Measurements from ENCODE around the gene ENAM. TPM values are rescaled to one million over a fixed set of nuclear protein-coding genes. Genes with fewer than 3 reads are reported as not detected.

Gene ENAM, protein sequence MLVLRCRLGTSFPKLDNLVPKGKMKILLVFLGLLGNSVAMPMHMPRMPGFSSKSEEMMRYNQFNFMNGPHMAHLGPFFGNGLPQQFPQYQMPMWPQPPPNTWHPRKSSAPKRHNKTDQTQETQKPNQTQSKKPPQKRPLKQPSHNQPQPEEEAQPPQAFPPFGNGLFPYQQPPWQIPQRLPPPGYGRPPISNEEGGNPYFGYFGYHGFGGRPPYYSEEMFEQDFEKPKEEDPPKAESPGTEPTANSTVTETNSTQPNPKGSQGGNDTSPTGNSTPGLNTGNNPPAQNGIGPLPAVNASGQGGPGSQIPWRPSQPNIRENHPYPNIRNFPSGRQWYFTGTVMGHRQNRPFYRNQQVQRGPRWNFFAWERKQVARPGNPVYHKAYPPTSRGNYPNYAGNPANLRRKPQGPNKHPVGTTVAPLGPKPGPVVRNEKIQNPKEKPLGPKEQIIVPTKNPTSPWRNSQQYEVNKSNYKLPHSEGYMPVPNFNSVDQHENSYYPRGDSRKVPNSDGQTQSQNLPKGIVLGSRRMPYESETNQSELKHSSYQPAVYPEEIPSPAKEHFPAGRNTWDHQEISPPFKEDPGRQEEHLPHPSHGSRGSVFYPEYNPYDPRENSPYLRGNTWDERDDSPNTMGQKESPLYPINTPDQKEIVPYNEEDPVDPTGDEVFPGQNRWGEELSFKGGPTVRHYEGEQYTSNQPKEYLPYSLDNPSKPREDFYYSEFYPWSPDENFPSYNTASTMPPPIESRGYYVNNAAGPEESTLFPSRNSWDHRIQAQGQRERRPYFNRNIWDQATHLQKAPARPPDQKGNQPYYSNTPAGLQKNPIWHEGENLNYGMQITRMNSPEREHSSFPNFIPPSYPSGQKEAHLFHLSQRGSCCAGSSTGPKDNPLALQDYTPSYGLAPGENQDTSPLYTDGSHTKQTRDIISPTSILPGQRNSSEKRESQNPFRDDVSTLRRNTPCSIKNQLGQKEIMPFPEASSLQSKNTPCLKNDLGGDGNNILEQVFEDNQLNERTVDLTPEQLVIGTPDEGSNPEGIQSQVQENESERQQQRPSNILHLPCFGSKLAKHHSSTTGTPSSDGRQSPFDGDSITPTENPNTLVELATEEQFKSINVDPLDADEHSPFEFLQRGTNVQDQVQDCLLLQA
- total RNA-seq: 4.8 TPM

DNA sequence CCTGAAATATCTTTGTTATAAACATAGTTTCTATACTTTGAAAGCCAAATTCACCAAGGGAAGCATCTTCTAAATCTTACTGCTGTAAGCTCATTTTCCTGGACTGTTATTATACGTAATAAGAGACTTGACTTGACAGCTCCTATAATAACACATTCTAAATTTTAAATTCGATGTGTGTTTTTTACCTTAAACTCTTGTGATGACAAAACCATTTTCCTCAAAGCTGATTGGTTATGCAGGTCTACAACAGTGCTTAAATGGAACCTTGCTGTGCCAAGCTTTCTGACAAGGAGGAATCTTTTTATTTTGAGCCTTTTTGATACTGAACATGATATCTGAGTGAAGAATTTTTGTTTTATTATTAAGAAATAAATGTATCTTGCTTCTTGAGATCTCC is at the start of gene ENAM:
Gene ENAM (plus strand): TSS at position 301 of the 400 bp plus-strand sequence. CDS start 757 bp downstream, outside the sequence.

DNA sequence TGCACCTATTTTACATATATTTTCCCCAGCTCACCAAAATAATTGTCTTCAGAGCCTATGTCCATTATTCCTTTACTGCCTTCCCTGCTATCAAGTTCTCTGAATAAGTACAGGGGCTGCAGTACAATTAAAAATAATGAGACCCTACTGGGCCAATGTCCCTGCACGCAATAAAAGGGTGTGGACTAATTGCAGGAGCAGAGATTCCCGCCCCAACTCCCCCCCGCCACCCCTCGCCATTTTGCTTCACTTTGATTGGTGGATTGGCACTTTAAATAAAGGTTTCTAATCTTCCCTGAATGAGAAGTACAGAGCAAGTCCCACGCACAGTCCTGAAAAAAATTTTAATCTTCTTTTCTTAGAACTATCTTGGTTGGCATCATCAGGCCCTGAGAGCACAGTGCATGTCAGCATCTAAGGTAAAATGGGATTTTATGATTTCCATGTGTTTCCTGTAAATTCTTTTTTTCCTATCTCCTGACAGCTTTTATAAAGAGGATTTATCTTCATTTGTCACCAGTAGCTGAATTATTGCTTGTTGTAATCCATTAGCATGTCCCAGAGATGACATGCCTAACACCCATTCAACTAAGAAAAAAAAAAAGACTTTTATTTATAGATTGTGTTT is 36.5 kb upstream of the ENAM start, which contains the start of gene AMBN:
Gene AMBN (plus strand): TSS at position 302 of the 628 bp plus-strand sequence. CDS start 103 bp downstream, at position 405.

DNA sequence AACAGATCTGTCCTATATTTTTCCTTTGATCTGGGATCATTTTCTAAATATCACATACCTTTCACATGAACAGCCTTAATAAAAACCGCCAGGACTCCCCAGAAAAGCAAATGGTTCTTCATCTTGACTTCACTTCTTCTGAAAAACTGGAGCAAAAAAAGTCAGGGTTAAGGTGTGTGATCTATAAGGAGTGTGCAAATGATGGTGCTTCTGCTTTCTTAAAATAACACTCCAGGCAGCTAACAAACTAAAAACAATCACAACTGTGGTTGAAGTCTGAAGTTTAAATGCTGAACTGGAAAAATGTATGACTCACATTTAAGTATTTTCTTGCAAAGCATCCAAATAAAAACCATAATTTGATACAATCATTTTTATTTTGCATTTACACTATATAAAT is 37.8 kb downstream of the ENAM start, which contains the start of gene JCHAIN:
Gene JCHAIN (minus strand): TSS at position 140 of the 400 bp plus-strand sequence. CDS start 18 bp downstream, at position 122.

DNA sequence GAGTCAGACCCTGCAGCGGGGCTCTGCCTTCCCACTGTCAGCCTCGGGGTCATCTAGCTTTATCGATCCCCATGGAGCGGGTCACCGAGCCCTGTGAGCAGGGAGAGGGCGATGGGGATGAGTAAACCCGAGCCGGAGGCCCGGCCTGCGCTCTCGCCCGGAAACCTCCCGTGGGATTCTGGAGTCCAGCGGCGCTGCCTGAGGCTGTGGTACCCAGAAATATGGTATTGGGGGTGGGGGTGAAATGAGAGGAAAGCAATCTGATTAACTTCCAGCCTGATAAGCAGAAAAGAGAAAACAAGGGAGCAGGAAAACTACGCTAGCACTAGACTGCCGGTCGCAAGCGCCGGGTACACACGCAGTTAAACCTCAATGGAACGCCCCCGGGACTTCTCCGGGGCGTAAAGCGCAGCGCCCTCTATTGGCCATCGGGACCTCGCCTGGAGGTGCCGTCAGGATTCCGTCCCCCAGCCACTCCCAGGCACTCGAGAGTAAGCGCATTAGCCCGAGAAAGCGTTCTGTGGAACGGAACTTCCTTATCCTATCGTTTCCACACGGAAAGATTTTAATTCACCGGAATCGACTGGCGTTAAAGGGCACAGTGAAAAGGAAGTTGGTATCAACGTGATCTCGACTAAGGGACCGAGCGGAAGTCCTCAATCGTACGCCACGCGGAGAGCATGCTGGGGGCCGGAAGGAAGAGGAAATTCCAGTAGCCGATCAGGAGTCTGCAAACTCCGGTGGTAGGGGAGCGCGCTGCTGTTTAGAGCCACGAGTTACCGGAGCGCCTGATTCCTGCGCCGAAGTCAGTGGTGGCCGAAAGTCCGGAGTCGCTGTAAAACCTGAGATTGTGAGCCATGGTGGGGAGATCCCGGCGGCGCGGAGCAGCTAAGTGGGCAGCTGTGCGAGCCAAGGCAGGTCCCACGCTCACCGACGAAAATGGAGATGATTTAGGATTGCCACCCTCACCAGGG is 59.6 kb downstream of the ENAM start, which contains the start of gene UTP3:
Gene UTP3 (plus strand): TSS at position 712 of the 974 bp plus-strand sequence. CDS start 146 bp downstream, at position 858.

Other genes with a start within 250 kb of the ENAM start
- gene SMR3B, start 245.6 kb upstream of the ENAM start, total RNA-seq: not detected
- not detected for gene OPRPN, start 230.8 kb upstream of the ENAM start, total RNA-seq
- not detected for gene MUC7, start 156.5 kb upstream of the ENAM start, total RNA-seq
- not detected for gene AMTN, start 110.2 kb upstream of the ENAM start, total RNA-seq
- gene AMBN, start 36.5 kb upstream of the ENAM start, total RNA-seq: 0.47 TPM
- 5.1 TPM for gene JCHAIN, start 37.8 kb downstream of the ENAM start, total RNA-seq
- 15.3 TPM for gene UTP3, start 59.8 kb downstream of the ENAM start, total RNA-seq
- gene RUFY3, start 93.2 kb downstream of the ENAM start, total RNA-seq: 96.9 TPM
- gene GRSF1, start 211.1 kb downstream of the ENAM start, total RNA-seq: 51.5 TPM

Measured in metanephros (tissue), 1 donor.